ENCODE measurements around the gene BRICD5.
A peak's percentile ranks its signal among the peaks of the same experiment; 100 is the strongest.

DNA sequence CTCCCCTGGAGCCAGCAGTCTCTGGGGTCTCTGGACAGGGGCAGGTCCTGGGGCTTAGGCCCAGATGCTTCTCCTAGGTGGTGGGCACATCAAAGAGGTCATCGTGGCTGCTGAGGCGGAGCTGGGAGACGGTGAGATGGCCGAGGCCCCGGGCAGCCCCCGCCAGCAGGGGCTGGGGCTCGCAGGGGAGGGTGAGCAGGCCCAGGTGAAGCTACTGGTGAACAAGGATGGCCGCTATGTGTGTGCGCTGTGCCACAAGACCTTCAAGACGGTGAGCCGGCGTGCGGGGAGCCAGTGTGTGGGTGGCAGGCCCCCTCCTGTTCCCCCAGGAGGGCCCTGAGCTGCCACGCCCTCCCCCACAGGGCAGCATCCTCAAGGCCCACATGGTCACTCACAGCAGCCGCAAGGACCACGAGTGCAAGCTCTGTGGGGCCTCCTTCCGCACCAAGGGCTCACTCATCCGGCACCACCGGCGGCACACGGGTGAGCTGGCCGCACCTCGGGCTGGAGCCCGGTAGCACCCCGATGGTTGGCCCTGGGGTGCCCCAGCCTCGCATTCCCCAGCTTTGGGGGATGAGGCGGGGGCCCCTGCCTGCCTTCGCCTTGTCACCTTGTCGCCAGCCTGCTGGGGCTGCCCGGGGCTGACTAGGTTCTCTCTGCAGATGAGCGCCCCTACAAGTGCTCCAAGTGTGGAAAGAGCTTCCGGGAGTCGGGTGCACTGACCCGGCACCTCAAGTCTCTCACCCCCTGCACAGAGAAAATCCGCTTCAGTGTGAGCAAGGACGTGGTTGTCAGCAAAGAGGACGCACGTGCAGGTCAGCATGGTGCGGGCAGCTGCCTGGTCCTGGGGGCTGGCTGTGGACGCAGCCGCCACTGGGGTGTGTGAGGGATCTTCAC lies 21.7 kb upstream of the BRICD5 start:
- TF ChIP-seq, protein P1, sequence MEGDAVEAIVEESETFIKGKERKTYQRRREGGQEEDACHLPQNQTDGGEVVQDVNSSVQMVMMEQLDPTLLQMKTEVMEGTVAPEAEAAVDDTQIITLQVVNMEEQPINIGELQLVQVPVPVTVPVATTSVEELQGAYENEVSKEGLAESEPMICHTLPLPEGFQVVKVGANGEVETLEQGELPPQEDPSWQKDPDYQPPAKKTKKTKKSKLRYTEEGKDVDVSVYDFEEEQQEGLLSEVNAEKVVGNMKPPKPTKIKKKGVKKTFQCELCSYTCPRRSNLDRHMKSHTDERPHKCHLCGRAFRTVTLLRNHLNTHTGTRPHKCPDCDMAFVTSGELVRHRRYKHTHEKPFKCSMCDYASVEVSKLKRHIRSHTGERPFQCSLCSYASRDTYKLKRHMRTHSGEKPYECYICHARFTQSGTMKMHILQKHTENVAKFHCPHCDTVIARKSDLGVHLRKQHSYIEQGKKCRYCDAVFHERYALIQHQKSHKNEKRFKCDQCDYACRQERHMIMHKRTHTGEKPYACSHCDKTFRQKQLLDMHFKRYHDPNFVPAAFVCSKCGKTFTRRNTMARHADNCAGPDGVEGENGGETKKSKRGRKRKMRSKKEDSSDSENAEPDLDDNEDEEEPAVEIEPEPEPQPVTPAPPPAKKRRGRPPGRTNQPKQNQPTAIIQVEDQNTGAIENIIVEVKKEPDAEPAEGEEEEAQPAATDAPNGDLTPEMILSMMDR (IDR thresholded peaks at IDR 0.05): no peak
- peak in 1 of 2 donors; percentile 10 for TF ChIP-seq POLR2A (IDR thresholded peaks at IDR 0.05)

Measured in thyroid gland (tissue), 4 donors.